Astrocyte of the cerebellum (primary cell): ENCODE results near the gene TARBP1.

Source experiments
- DNase-seq: peaks from one replicate; pipeline ENCODE4 v3.0.0-alpha.2; 2011; ENCODE audit warnings: low read depth
- H3K4me3 ChIP-seq: 2 replicates; pipeline ENCODE4 v1.5.1; 2011; ENCODE audit warnings: mild to moderate bottlenecking, low read depth, low read length, moderate library complexity
- CTCF ChIP-seq: IDR thresholded peaks from 2 replicates; pipeline ENCODE4 v1.5.1; 2012; ENCODE audit warnings: low read length, low read depth, moderate library complexity, mild to moderate bottlenecking; ENCODE audit errors: missing control alignments
- in situ Hi-C: cut with HindIII; loops from 2 replicates; pipeline ENCODE4 v1.10.0; 2017; ENCODE audit warnings: low sequenced_read_pairs

TARBP1 gene

GRCh38 chr1:234412830-234413229 lies 66.1 kb downstream of the TARBP1 start:
- H3K4me3 ChIP-seq, result no peak overlapping the region

GRCh38 chr1:234409328-234409727 lies 69.7 kb downstream of the TARBP1 start:
- in situ Hi-C loops, result no loop called here
- H3K4me3 ChIP-seq, result no peak overlapping the region
- no peak for TF ChIP-seq CTCF
- DNase-seq, result no peak

More at GRCh38 chr1:234412830-234413229, 66.1 kb downstream of the TARBP1 start:
- TF ChIP-seq CTCF, result no peak
- DNase-seq, result no peak
- in situ Hi-C loops, result no loop called here

GRCh38 chr1:234408757-234409156 lies 70.2 kb downstream of the TARBP1 start:
- in situ Hi-C loops, result no loop called here
- no peak overlapping the region for H3K4me3 ChIP-seq
- TF ChIP-seq CTCF, result no peak
- DNase-seq, result no peak

GRCh38 chr1:234406871-234407270 lies 72.1 kb downstream of the TARBP1 start:
- no peak for DNase-seq
- no peak overlapping the region for H3K4me3 ChIP-seq
- TF ChIP-seq CTCF, result no peak
- in situ Hi-C loops, result no loop called here

- no peak for TF ChIP-seq CTCF
- no peak for DNase-seq
- no peak overlapping the region for H3K4me3 ChIP-seq
- in situ Hi-C loops, result no loop called here
These were observed 73.3 kb downstream of the TARBP1 start for GRCh38 chr1:234405676-234406075.

GRCh38 chr1:234402939-234403338 lies 76.0 kb downstream of the TARBP1 start:
- no peak for TF ChIP-seq CTCF
- in situ Hi-C loops, result no loop called here
- no peak for DNase-seq
- H3K4me3 ChIP-seq, result no peak overlapping the region

- no peak overlapping the region for H3K4me3 ChIP-seq
- DNase-seq, result no peak
- in situ Hi-C loops, result no loop called here
- no peak for TF ChIP-seq CTCF
These were observed 77.3 kb downstream of the TARBP1 start for GRCh38 chr1:234401658-234402057.
